Ovary (tissue), 9 donors: ENCODE results near the gene ALAD. TPM values are rescaled to one million over a fixed set of nuclear protein-coding genes. Genes with fewer than 3 reads are reported as not detected.
"Not testable (repeated sequence)": the region's sequence is repeated elsewhere in the genome, so short reads cannot be mapped to it uniquely, and the experiment has no call there.

Experiments used
- DNase-seq, 5 donors: peaks; one replicate each; pipeline ENCODE4 v3.0.0-alpha.2; 2019 to 2020
- H3K27ac ChIP-seq, 2 donors: fragments of 200-600 bp; one replicate each; pipeline versions ENCODE4 v1.5.1 to v1.8.0; 2019 to 2022
- H3K27me3 ChIP-seq: fragments of 200-600 bp; one replicate; pipeline ENCODE4 v1.8.0; 2022
- H3K36me3 ChIP-seq: fragments of 200-600 bp; sonication (generic); one replicate; pipeline ENCODE4 v1.5.1; 2019
- H3K4me1 ChIP-seq: one replicate; pipeline ENCODE4 v1.8.1; 2013; ENCODE audit warnings: mild to moderate bottlenecking, moderate library complexity; ENCODE audit not compliant: insufficient read depth
- H3K4me3 ChIP-seq: fragments of 200-600 bp; sonication (generic); one replicate; pipeline ENCODE4 v1.5.1; 2017
- H3K9me3 ChIP-seq, 2 donors: fragments of 200-600 bp in 1 of 2; sonication (generic) in 1 of 2; one replicate each; pipeline versions ENCODE4 v1.5.1 to v1.8.1; 2013 to 2019; ENCODE audit warnings: mild to moderate bottlenecking in 1 of 2, moderate library complexity in 1 of 2
- CTCF ChIP-seq, 3 donors: fragments of 450-650 bp in 2 of 3; fragments of 200-600 bp in 1 of 3; IDR thresholded peaks; one replicate each; pipeline versions ENCODE4 v1.5.1 to v1.8.0; 2016 to 2022; ENCODE audit warnings: antibody characterized with exemption in 3 of 3, mild to moderate bottlenecking in 1 of 3
- EP300 ChIP-seq: sonication (generic); formaldehyde crosslinking; IDR thresholded peaks from one replicate; pipeline ENCODE4 v1.6.1; 2017; ENCODE audit warnings: antibody characterized with exemption
- POLR2A ChIP-seq: fragments of 450-650 bp; IDR thresholded peaks from one replicate; pipeline ENCODE4 v1.6.1; 2017; ENCODE audit warnings: antibody characterized with exemption, mild to moderate bottlenecking, moderate library complexity
- WGBS, 3 donors: extraction: QIAGEN DNeasy Blood & Tissue Kit in 1 of 3; methylation state at CpG; one replicate each; pipeline versions ENCODE4 v1.1.5 to v1.1.7; 2013 to 2017; 5-methylcytosine and 5-hydroxymethylcytosine counted together
- intact Hi-C, 4 donors: fragments of 100-400 bp; cut with DNase I; formaldehyde crosslinking; loops; one replicate each; pipeline versions ENCODE4 v1.11.0 to v1.15.1; 2022 to 2023
- polyA plus RNA-seq, 2 donors: library from polyadenylated mRNA; stranded (reverse); fragments of 200-250 nt in 1 of 2; fragments of 350-450 nt in 1 of 2; fragmentation: Illumina TruSeq in 1 of 2; extraction: RNeasy Lipid Tissue Mini Kit (QIAGEN cat#74804) in 1 of 2; gene quantifications; one replicate each; pipeline ENCODE4 v1.2.3, GENCODE V29; 2013 to 2014
- total RNA-seq, 7 donors: library from RNA; depleted of rRNA in 2 of 7; stranded (reverse); fragments of >200 nt in 2 of 7; fragmentation: NEBNext Ultra II Directional in 3 of 7; extraction: Animal tissue kit (Norgen Biotek cat#: 25700) in 3 of 7; gene quantifications; one replicate each; pipeline versions ENCODE4 v1.1.0 to v1.2.4, GENCODE V29; 2016 to 2023
- donor health status: DM: no; HTN: no; CAD: no; lungs with moderate emphysema.
- donor health status: DM: no; HTN: no; CAD: no.
- donor health status: Bipolar disorder and iron deficiency.
- donor health status: DM: yes; HTN: yes; CAD: no.
- donor health status: DM: no; HTN: no; CAD: no.
- donor health status: DM: yes; HTN: yes; CAD: no.

ALAD gene
- total and polyA plus RNA-seq, 9 donors: 14.3 to 59.3 (median 43.8) TPM

DNA sequence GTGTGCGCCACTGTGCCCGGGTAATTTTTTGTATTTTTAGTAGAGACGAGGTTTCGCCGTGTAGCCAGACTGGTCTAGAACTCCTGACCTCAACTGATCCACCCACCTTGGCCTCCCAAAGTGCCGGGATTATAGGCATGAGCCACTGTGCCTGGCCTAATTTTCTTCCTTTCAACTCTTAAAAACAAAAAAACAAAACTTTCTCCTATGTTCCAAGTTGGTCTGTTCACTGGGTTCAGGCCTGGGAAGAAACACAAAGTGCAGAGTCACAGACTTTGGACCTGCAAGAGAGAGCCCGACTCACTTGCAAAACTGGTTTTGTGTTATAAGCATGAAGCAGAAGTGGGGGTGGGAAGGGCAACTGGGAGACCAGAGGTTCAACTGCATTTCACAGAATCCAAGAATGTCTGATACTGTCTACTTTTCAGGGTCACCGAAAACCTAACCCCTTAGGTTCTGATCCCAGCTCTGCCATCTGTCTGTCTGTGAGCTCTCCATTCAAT, 19.1 kb downstream of the ALAD start:
- no peaks in the 10 kb centered on the region for H3K36me3 ChIP-seq
- DNase-seq: no peak
- no peak overlapping the region for H3K27ac ChIP-seq
- 85 to 88% (median 85%) methylated on average over 8 of the region's 8 CpGs for WGBS, 3 donors
- intact Hi-C loops: no loop called here
- H3K9me3 ChIP-seq: no peaks in the 10 kb centered on the region
- no peaks in the 10 kb centered on the region for H3K27me3 ChIP-seq
- peaks cover 7% of the 10 kb centered on the region for H3K4me1 ChIP-seq
- no peak overlapping the region for H3K4me3 ChIP-seq
- no peak for TF ChIP-seq POLR2A
- TF ChIP-seq EP300: no peak
- no peak for TF ChIP-seq CTCF (IDR thresholded peaks at IDR 0.05)

GRCh38 chr9:113381441-113381840, 19.6 kb downstream of the ALAD start:
- H3K9me3 ChIP-seq, DNase-seq, H3K4me3 ChIP-seq, H3K36me3 ChIP-seq, H3K4me1 ChIP-seq, H3K27me3 ChIP-seq, intact Hi-C loops, H3K27ac ChIP-seq: not testable (repeated sequence)
- WGBS, 3 donors: 90 to 94% (median 90%) methylated on average over 7 of the region's 7 CpGs

GRCh38 chr9:113380869-113381378, 20.2 kb downstream of the ALAD start:
- H3K27ac ChIP-seq: no peak overlapping the region
- DNase-seq: no peak
- H3K4me1 ChIP-seq: peaks cover 7% of the 10 kb centered on the region
- no peaks in the 10 kb centered on the region for H3K9me3 ChIP-seq
- 69 to 77% (median 71%) methylated on average over 1 of the region's 1 CpG for WGBS, 3 donors
- no peaks in the 10 kb centered on the region for H3K36me3 ChIP-seq
- no peak for TF ChIP-seq POLR2A
- TF ChIP-seq CTCF (IDR thresholded peaks at IDR 0.05): no peak
- TF ChIP-seq EP300: no peak
- intact Hi-C loops: no loop called here
- H3K27me3 ChIP-seq: no peaks in the 10 kb centered on the region
- no peak overlapping the region for H3K4me3 ChIP-seq

DNA sequence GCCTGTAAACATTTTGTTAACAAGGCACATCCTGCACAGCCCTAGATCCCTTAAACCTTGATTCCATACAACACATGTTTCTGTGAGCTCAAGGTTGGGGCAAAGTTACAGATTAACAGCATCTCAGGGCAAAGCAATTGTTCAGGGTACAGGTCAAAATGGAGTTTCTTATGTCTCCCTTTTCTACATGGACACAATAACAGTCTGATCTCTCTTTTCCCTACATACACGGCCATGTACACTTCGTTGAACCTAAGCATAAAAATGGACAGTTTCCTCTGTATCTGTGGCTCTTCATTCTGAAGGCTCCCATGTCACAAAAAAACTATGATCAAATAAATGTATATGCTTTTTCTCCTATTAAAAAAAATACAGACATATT, 21.3 kb downstream of the ALAD start:
- H3K36me3 ChIP-seq, H3K9me3 ChIP-seq, H3K27me3 ChIP-seq, DNase-seq, H3K4me3 ChIP-seq: not testable (repeated sequence)
- 76 to 90% (median 84%) methylated on average over 2 of the region's 2 CpGs for WGBS, 3 donors
- H3K27ac ChIP-seq: peak overlapping the region in 1 of 2 donors; percentile 58
- H3K4me1 ChIP-seq: peaks cover 10% of the 10 kb centered on the region
- intact Hi-C loops: loop anchor here in 1 of 4 donors (5.0 kb wide), 1 partner anchor 38 kb away; the partner anchor contains the start of gene WDR31

GRCh38 chr9:113379094-113379828, 21.8 kb downstream of the ALAD start:
- H3K27me3 ChIP-seq, H3K4me3 ChIP-seq, H3K9me3 ChIP-seq, DNase-seq, H3K36me3 ChIP-seq: not testable (repeated sequence)
- H3K4me1 ChIP-seq: peaks cover 10% of the 10 kb centered on the region
- 17 to 35% (median 23%) methylated on average over 24 of the region's 24 CpGs for WGBS, 3 donors
- intact Hi-C loops: loop anchor here in 1 of 4 donors (5.0 kb wide), 1 partner anchor 37 kb away; the partner anchor contains the start of gene WDR31
- H3K27ac ChIP-seq: peak overlapping the region in 1 of 2 donors; percentile 58
